Activated naive CD4-positive, alpha-beta T cell treated with anti-CD3 and anti-CD28 coated beads for 36 hours (primary cell): ENCODE results near the gene EXOC6B. TPM values are rescaled to one million over a fixed set of nuclear protein-coding genes. Genes with fewer than 3 reads are reported as not detected.
"Not testable (repeated sequence)": the region's sequence is repeated elsewhere in the genome, so short reads cannot be mapped to it uniquely, and the experiment has no call there.

Experiments
- CTCF ChIA-PET: fragments of 350-600 bp; sonication (Branson Sonifier 250); formaldehyde crosslinking; loops from one replicate; lab custom pipeline; 2021; ENCODE audit warnings: antibody characterized with exemption; lab: Charles Lee
- DNase-seq: peaks from one replicate; pipeline ENCODE4 v3.0.0-alpha.2; 2020
- H3K27ac Mint-ChIP-seq: one replicate; pipeline ENCODE4 v1.8.0; 2021; ENCODE audit warnings: mild to moderate bottlenecking, mixed read lengths
- H3K27me3 Mint-ChIP-seq: one replicate; pipeline ENCODE4 v1.8.0; 2021; ENCODE audit warnings: low read depth, mixed read lengths
- H3K36me3 Mint-ChIP-seq: one replicate; pipeline ENCODE4 v1.8.0; 2021; ENCODE audit warnings: low read depth, mixed read lengths
- H3K4me1 Mint-ChIP-seq: one replicate; pipeline ENCODE4 v1.8.0; 2021; ENCODE audit warnings: low read depth, mixed read lengths
- H3K4me3 Mint-ChIP-seq: one replicate; pipeline ENCODE4 v1.8.0; 2021; ENCODE audit warnings: mild to moderate bottlenecking, moderate library complexity, mixed read lengths
- H3K9me3 Mint-ChIP-seq: one replicate; pipeline ENCODE4 v1.8.0; 2021; ENCODE audit warnings: mixed read lengths
- intact Hi-C: fragments of 100-400 bp; cut with micrococcal nuclease; formaldehyde crosslinking; loops from one replicate; pipeline ENCODE4 v1.15.1; 2023
- total RNA-seq, 2 experiments: library from RNA; stranded (reverse); gene quantifications; one replicate each; pipeline ENCODE4 v1.2.3, GENCODE V29; 2021

Gene EXOC6B
- total RNA-seq, 2 experiments from 2014 or later: 6.1 to 7.5 TPM

- Mint-ChIP-seq H3K36me3 (peaks cover 1% of the 10 kb centered on the region), H3K4me1 (no peaks in the 10 kb centered on the region), H3K27me3 (no peaks in the 10 kb centered on the region), H3K9me3 (no peaks in the 10 kb centered on the region), H3K27ac (no peak overlapping the region), H3K4me3 (no peak overlapping the region)
- no peak for DNase-seq
- CTCF ChIA-PET: no interaction called here
- intact Hi-C loops: loop anchor here (10.0 kb wide), 1 partner anchor 780 kb away; no protein-coding TSS in a partner anchor
Observed at GRCh38 chr2:72574886-72575285, 250.9 kb downstream of the EXOC6B start.

- Mint-ChIP-seq H3K27me3 (no peaks in the 10 kb centered on the region), H3K4me1 (no peaks in the 10 kb centered on the region), H3K27ac (no peak overlapping the region), H3K9me3 (no peaks in the 10 kb centered on the region), H3K36me3 (peaks cover 1% of the 10 kb centered on the region), H3K4me3 (no peak overlapping the region)
- intact Hi-C loops: loop anchor here (10.0 kb wide), 1 partner anchor 778 kb away; no protein-coding TSS in a partner anchor
- no peak for DNase-seq
- CTCF ChIA-PET: no interaction called here
Observed at GRCh38 chr2:72573232-72573631, 252.6 kb downstream of the EXOC6B start.

- Mint-ChIP-seq H3K4me3 (no peak overlapping the region), H3K27ac (no peak overlapping the region), H3K4me1 (no peaks in the 10 kb centered on the region), H3K36me3 (peaks cover 1% of the 10 kb centered on the region), H3K27me3 (no peaks in the 10 kb centered on the region), H3K9me3 (no peaks in the 10 kb centered on the region)
- CTCF ChIA-PET: no interaction called here
- DNase-seq: no peak
- intact Hi-C loops: loop anchor here (10.0 kb wide), 1 partner anchor 778 kb away; no protein-coding TSS in a partner anchor
Observed at GRCh38 chr2:72572501-72572900, 253.3 kb downstream of the EXOC6B start.

- DNase-seq: no peak
- Mint-ChIP-seq H3K27me3 (no peaks in the 10 kb centered on the region), H3K4me1 (no peaks in the 10 kb centered on the region), H3K9me3 (no peaks in the 10 kb centered on the region), H3K36me3 (peaks cover 1% of the 10 kb centered on the region), H3K27ac (no peak overlapping the region), H3K4me3 (no peak overlapping the region)
- CTCF ChIA-PET: interaction anchor here (1.0 kb wide), 1 partner anchor 9 kb away, joined by 3 read pairs; no protein-coding TSS in a partner anchor
- intact Hi-C loops: loop anchor here (10.0 kb wide), 1 partner anchor 776 kb away; no protein-coding TSS in a partner anchor
Observed at GRCh38 chr2:72570413-72570812, 255.4 kb downstream of the EXOC6B start.

- Mint-ChIP-seq H3K4me3 (no peak overlapping the region), H3K36me3 (peaks cover 8% of the 10 kb centered on the region), H3K4me1 (no peaks in the 10 kb centered on the region), H3K27me3 (no peaks in the 10 kb centered on the region), H3K27ac (no peak overlapping the region), H3K9me3 (no peaks in the 10 kb centered on the region)
- DNase-seq: no peak
- intact Hi-C loops: no loop called here
- CTCF ChIA-PET: interaction anchor here (0.5 kb wide), 1 partner anchor 12 kb away, joined by 4 read pairs; no protein-coding TSS in a partner anchor
Observed at GRCh38 chr2:72562451-72563153, 263.2 kb downstream of the EXOC6B start.

- CTCF ChIA-PET: interaction anchor here (0.5 kb wide), 1 partner anchor 12 kb away, joined by 4 read pairs; no protein-coding TSS in a partner anchor
- intact Hi-C loops: no loop called here
- H3K4me3 Mint-ChIP-seq: no peak overlapping the region
- no peaks in the 10 kb centered on the region for H3K9me3 Mint-ChIP-seq
- no peak for DNase-seq
- H3K4me1 Mint-ChIP-seq: no peaks in the 10 kb centered on the region
- no peaks in the 10 kb centered on the region for H3K27me3 Mint-ChIP-seq
- no peak overlapping the region for H3K27ac Mint-ChIP-seq
- H3K36me3 Mint-ChIP-seq: peaks cover 11% of the 10 kb centered on the region
Observed at GRCh38 chr2:72561621-72562318, 264.1 kb downstream of the EXOC6B start.

- no peak for DNase-seq
- Mint-ChIP-seq H3K27me3 (no peaks in the 10 kb centered on the region), H3K27ac (no peak overlapping the region), H3K4me1 (no peaks in the 10 kb centered on the region), H3K9me3 (no peaks in the 10 kb centered on the region), H3K4me3 (no peak overlapping the region), H3K36me3 (peaks cover 19% of the 10 kb centered on the region)
- CTCF ChIA-PET: no interaction called here
- intact Hi-C loops: no loop called here
Observed at GRCh38 chr2:72555943-72556342, 269.9 kb downstream of the EXOC6B start.

- peaks cover 19% of the 10 kb centered on the region for H3K36me3 Mint-ChIP-seq
- DNase-seq, intact Hi-C loops: not testable (repeated sequence)
Observed at GRCh38 chr2:72555363-72555762, 270.5 kb downstream of the EXOC6B start.

GRCh38 chr2:72554910-72555309 lies 270.9 kb downstream of the EXOC6B start:
- DNase-seq, CTCF ChIA-PET, H3K27me3 Mint-ChIP-seq, H3K9me3 Mint-ChIP-seq, intact Hi-C loops, H3K27ac Mint-ChIP-seq, H3K4me3 Mint-ChIP-seq, H3K4me1 Mint-ChIP-seq: not testable (repeated sequence)
- H3K36me3 Mint-ChIP-seq: peaks cover 19% of the 10 kb centered on the region

More at GRCh38 chr2:72555363-72555762, 270.5 kb downstream of the EXOC6B start:
- H3K27me3 Mint-ChIP-seq, H3K4me3 Mint-ChIP-seq, H3K27ac Mint-ChIP-seq, H3K4me1 Mint-ChIP-seq, CTCF ChIA-PET, H3K9me3 Mint-ChIP-seq: not testable (repeated sequence)

GRCh38 chr2:72554381-72554780 lies 271.5 kb downstream of the EXOC6B start:
- no peak overlapping the region for H3K27ac Mint-ChIP-seq
- no peaks in the 10 kb centered on the region for H3K4me1 Mint-ChIP-seq
- no peaks in the 10 kb centered on the region for H3K9me3 Mint-ChIP-seq
- H3K27me3 Mint-ChIP-seq: no peaks in the 10 kb centered on the region
- no peak for DNase-seq
- H3K36me3 Mint-ChIP-seq: peaks cover 17% of the 10 kb centered on the region
- intact Hi-C loops: no loop called here
- H3K4me3 Mint-ChIP-seq: no peak overlapping the region
- CTCF ChIA-PET: no interaction called here

GRCh38 chr2:72548081-72548764 lies 277.6 kb downstream of the EXOC6B start:
- Mint-ChIP-seq H3K27me3 (no peaks in the 10 kb centered on the region), H3K4me3 (no peak overlapping the region), H3K9me3 (no peaks in the 10 kb centered on the region), H3K36me3 (no peaks in the 10 kb centered on the region), H3K4me1 (no peaks in the 10 kb centered on the region), H3K27ac (no peak overlapping the region)
- intact Hi-C loops: no loop called here
- CTCF ChIA-PET: no interaction called here
- no peak for DNase-seq

GRCh38 chr2:72545790-72546189 lies 280.0 kb downstream of the EXOC6B start:
- DNase-seq: no peak
- CTCF ChIA-PET: no interaction called here
- no peak overlapping the region for H3K4me3 Mint-ChIP-seq

More at GRCh38 chr2:72545790-72546189, 280.0 kb downstream of the EXOC6B start:
- Mint-ChIP-seq H3K9me3 (no peaks in the 10 kb centered on the region), H3K27me3 (no peaks in the 10 kb centered on the region), H3K27ac (no peak overlapping the region), H3K36me3 (peaks cover 10% of the 10 kb centered on the region), H3K4me1 (no peaks in the 10 kb centered on the region)
- intact Hi-C loops: no loop called here
